GM18858 (cell line): Measurements from ENCODE around the gene NUDT19.
A peak's percentile ranks its signal among the peaks of the same experiment; 100 is the strongest.
"Not testable (repeated sequence)": the region's sequence is repeated elsewhere in the genome, so short reads cannot be mapped to it uniquely, and the experiment has no call there.

ENCODE experiments used
- ATAC-seq: cut with Tn5 transposase; IDR thresholded peaks from one replicate; pipeline ENCODE4 v1.9.1; 2021; ENCODE audit not compliant: unreplicated experiment

NUDT19 gene

DNA sequence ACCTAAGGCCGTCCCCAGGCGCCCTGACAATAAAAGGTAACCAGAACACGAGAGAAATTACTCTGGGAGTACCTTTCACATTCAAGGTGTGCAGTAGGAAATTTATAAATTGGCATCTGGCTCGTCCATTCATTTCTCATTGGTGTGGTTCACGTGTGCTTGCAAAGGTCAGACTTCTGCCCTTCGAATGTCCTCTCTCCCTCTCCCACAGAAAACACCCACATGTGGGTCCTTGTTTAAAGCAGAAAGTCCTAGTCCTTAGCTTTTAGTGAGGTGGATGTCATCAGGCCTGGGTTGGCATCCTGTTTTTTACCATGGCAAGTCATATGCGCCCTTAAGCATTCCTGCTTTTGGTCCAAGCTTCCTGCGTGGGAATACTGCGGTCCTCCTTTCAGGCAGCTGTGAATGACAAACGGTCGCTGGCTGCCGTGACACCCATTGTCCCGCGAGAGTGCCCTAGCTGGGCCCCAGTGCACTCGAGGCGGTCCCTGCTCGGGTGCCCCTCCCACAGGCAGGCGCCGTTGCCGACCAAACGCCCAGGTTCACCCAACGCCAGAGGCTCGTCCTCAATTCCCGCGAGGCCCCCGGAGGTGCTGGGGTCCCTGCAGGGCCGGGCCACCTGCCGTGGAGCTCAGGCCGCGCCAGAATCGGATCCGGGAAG, at the start of gene NUDT19:
Gene NUDT19 (plus strand): TSS at position 531 of the 661 bp plus-strand sequence. CDS start 140 bp downstream, outside the sequence.
- ATAC-seq = peak; percentile 85

DNA sequence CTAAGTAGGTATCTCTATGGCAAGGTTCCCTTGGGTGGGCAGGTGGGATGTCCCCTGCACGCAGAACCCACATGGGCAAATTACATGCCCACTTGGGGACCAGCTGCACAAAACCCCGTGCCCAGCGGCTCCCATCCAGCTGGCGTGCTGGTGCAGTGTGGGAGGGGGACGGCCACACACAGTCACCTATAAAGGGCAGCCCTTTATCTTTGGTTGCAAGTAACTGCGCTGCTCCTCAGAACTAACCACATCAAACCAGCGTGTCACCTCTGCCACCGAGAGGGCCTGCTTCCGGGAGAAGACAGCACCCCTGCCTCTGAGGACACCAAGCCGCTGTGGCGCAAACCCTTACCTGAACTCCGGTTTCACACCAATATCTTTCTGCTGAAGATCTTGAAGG, 48.9 kb upstream of the NUDT19 start:
- ATAC-seq = no peak

DNA sequence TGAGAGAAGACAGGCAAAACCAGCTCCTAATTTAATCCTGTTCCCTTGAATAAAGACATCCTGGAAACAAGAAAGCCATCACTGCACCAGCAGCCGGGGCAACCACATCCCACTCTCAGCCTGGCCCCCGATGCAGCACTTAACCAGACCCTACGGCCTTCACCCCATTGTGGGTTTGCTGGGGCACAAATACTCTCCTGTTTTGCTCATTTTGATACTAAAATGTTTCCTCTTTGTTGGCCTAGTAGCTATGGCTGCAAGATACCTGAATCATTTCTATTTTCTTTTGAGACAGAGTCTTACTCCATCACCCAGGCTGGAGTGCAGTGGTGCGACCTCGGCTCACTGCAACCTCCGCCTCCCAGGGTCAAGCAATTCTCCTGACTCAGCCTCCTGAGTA, 45.1 kb upstream of the NUDT19 start:
- ATAC-seq = no peak

DNA sequence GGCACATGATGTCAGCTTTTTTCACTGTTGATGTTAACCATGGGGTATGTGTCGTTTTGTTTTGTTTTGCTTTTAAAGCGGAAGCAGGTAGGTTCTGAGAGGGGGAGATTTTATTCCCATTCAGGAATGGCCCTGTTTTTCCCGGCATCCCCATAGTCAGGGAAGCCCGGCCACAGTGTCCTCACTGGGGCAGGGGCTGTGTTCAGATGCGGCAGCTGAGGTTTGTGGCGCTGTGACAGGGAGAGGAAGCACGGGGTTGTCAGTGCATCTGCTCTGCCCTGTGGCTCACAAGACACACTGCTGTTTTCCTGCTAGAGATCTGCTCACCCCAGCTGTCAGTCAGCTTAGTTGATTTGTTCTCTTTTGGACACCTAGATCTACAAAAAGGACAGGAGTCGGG, 44.3 kb upstream of the NUDT19 start:
- no peak for ATAC-seq

DNA sequence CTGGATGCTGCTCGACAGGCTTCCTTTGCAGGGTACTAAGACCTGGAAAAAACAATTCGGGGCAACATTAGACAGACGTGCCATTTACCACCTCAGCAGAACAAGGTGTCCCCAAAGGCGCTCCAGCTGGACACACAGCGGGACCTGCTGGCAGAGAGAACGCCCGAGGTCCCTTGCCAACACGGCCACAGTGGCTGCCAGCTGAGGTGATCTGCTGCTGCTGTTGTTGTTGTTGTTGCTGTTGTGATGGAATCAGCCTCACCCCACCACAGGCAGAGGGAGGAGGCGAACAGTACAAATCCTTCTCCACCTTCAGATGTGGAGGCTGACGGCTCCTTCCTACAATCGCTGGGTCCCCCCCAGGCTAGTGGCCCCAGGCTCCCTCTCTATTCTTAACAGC, 41.9 kb upstream of the NUDT19 start:
- ATAC-seq = no peak

DNA sequence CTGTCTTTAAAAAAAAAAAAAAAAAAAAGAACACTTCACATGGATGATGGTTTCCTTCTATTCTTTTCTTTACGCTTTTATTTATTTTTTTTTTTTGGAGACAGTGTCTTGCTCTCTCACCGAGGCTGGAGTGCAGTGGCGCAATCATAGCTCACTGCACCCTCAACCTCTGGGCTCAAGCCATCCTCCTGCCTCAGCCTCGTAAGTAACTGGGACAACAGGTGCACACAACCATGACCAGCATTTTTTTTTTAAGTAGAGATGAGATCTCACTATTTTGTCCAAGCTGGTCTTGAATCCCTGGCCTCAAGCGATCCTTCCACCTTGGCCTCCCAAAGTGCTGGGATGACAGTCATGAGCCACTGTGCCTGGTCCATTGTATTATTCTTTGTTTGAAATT, 41.0 kb upstream of the NUDT19 start:
- ATAC-seq = no peak

DNA sequence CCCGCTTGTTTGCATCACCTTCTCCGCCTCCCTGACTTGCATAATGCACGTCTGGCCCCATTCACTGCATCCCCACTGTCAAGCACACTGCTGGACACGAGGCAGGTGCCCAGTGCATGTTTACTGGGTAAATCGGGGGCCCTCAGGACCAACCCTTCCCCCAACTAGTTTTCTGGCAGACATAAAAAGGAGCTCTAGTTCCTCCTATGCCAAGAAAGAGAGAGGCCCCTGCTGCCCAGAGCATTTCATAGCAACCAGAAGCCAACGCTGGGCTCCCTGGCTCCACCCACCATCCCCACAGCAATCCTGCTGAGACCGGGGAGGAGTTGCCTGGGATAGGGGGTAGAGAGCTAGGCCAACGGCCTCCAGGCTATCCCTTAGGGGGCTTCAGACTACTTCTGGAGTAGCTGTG, 39.9 kb upstream of the NUDT19 start:
- no peak for ATAC-seq

- ATAC-seq = not testable (repeated sequence)
These were observed 39.3 kb upstream of the NUDT19 start for GRCh38 chr19:32652331-32652730.

DNA sequence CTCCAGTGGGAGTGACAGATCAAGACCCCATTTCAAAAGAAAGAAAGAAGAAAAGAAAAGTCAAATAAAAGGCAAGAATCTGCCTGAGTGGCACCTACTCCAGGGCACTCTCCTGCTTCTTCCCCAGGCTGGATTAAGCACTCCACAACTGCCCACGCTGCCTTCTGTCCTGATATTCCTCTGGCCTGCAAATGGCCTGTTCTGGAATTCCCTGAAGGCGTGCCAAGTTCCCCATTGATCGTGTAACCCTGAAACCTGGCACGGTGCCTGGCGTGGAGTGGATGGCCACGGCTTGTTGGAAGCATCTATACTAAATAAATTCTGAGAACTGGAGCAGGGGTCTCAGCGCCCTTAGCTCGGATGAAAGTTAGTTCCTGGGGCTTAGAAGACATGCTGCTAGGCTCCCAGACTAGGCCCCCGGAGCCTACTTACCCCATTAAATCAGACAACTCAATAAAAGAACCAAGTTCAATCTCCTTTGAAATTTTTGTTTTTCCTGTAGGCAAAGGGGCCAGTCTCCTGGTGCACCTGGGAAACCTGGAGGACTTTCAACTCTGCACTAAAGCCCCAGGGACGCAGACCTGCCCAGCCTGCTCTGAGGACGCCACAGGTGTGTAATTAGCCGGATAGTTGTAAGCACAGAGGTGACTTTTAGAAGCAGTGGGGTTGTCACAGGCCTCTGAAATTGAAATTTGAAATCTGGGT, 38.6 kb upstream of the NUDT19 start:
- ATAC-seq = no peak

DNA sequence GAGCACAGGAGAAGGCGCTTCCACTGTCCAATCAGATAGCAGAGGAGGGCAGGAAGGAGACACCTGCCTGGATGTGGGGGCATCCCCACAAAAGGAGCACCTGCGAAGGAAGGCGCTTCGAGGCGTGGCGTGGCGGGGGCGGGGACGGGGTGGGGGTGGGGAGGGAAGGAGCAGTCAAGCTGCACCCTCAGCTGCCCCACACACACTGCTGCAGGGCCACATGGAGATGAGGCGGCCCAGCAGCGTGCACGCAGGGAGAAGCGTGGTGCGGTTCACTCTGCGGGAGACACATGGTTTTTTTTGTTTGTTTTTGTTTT, 38.1 kb upstream of the NUDT19 start:
- ATAC-seq = no peak

- ATAC-seq = not testable (repeated sequence)
These were observed 35.2 kb upstream of the NUDT19 start for GRCh38 chr19:32656379-32656778.

- ATAC-seq = no peak
These were observed 33.5 kb upstream of the NUDT19 start for GRCh38 chr19:32658075-32658474.

DNA sequence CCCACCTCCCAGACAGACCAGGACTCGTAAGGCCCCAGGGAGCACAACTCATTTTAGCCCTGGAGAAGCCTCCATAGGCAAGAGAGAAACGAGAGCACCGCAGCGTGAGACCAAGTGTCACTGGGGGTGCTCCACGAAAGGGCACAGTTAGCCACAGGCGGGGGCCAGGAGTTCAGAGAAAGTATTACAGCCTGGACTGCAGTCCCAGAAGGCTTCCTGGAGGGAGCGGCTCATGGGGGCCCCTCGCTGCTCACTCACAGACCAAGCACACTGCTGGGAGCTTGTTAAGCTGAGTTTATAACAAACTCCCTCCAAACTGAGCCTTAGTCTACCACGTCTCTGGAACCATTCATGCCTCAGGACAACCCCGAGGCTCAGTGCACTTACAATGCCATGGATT, 33.1 kb upstream of the NUDT19 start:
- no peak for ATAC-seq

DNA sequence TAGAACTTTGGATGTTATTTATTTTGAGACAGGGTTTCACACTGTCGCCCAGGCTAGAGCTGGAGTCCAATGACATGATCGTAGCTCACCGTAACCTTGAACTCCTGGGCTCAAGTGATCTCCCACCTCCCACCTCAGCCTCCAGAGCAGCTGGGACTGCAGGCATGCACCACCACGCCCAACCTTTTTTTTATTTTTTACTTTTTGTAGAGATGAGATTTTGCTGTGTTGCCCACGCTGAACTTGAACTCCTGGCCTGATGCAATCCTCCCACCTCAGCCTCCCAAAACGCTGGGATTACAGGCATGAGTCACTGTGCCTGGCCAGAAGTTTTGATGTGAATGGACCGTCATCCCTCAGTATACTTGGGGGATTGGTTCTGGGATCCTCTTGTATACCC, 30.3 kb upstream of the NUDT19 start:
- no peak for ATAC-seq

GRCh38 chr19:32662186-32662585, 29.4 kb upstream of the NUDT19 start:
- no peak for ATAC-seq

DNA sequence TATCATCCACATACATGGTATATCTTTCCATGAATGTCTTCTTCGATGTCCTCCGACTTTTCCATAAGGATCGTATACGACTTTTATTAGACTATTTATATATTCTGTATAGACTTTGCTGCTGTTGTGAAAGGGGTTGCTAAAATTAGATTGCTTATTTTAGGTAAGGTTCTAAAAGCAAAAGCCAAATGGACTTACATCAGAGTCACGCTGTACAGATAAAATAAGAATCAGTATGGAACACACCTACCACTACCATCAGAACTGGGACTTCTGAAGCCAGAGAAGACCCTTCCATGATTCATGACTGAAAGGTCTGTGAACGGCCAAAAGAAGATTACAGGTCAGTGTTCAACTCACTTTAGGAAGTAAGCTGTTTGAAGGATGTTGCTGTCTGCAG, 25.5 kb upstream of the NUDT19 start:
- ATAC-seq = no peak

- ATAC-seq = no peak
These were observed 22.3 kb upstream of the NUDT19 start for GRCh38 chr19:32669310-32669709.

DNA sequence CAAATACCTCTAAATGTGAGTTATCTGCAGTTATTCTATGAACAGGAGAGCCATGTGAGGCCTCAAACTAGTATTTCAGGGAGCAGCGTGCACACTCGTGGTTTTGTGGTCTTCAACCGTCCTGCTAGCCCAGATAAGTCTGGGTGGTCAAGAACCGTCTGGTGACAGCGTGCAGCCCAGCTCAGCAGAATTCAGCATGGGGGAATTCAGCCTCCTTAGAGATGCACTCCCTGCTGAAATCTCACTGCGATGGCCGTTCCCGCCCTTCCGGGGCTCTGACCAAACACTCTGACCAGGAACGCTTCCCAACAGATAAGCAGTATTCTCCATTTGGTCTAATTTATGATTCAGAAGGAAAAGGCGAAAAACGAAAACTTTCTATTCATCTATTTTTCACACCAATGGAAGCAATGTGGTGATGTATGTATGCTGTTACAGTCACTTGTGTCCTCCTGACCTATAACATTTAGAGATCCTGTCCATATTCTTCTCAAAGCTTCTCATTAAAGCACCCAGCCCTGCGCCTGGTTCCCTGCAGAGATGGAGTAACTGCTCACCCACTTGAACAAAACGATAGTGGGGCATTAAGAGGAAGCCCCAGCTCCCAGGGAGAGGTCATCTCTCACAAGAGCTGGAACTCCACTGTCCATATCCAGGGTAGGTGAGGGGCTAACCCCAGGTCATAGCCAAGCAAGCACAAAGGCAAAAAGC, 19.6 kb upstream of the NUDT19 start:
- no peak for ATAC-seq

DNA sequence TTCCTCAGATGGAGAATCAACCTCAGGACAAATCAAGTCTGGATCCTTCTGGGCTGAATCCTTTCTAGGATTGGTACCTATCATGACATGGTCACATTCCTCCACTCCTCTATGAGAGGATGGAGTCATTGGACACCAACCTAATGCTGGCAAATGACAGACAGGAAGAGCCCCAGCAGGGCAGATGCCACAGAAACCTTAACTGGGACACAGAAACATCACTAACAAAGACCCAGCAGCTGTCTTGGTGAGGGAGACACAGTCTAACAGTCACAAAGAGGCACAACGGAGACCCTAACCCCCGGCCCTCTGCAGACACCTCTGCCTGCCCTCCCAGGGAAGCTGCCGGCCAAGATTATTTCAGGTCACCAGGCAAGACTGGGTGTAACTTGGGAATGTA, 18.8 kb upstream of the NUDT19 start:
- ATAC-seq = no peak

GRCh38 chr19:32673573-32673972, 18.0 kb upstream of the NUDT19 start:
- no peak for ATAC-seq

DNA sequence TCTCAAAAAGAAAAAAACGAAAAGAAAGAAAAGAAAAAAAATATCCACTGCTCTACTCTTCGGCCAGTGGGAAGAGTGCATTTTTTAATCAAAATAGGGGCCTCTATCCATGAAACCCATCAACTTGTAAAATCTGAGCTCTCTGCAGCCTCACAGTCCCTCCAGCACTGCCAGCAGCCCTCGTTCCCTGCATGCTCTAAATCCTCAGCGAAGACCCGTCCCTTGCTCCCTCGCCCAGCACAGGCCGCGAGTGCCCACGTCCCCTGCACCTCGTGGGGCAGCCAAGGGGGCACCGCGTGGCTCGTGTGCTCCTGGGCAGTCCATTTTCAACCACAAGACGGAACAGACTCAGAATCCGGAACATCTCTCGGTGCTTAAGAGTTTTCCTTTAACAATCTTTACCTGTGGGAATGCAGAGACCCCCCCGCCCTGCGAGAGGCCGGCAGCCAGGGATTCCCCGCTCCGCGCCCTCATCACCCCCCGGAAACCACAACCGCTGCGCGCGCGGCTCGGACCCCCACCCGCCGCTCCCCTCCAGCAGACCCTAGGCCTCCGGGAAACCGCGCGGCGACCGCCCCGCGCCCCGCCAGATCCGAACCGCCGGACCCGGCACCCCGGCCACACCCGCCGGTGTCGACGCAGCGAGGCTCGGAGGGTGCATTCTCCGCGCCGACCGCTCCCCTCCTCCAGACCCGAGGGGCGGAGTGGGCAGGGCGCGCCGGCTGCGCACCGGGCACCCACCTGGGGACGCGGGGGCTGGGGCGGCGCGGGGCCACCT, 17.3 kb upstream of the NUDT19 start:
- no peak for ATAC-seq
